Measurements from ENCODE around the gene CBFA2T2.
"Not testable (repeated sequence)": the region's sequence is repeated elsewhere in the genome, so short reads cannot be mapped to it uniquely, and the experiment has no call there.

CBFA2T2 gene

DNA sequence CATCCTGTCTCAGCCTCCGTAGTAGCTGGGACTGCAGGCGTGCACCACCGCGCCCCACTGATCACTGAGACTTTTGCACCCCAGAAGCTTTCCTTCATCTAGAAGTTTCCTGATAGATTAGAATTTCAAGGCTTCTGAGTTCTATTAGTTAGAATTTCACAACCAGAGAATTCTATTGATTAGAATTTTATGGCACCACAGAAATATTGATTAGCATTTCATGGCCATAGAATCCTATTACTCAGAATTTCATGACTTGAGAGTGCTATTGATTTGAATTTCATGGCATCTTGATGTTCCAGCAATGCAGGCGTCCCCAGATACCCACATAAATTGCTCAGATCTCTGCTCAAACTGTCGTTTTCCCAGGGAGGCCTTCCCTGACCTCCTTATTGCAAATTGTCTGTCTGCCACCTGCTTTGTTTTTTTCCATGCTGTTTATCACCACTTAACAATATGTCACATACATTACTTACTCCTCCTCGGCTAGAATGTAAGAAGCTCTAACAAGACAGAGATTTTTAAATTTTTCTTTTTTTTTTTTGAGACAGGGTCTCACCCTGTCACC lies 16.9 kb upstream of the CBFA2T2 start:
- DNase-seq: no peak

DNA sequence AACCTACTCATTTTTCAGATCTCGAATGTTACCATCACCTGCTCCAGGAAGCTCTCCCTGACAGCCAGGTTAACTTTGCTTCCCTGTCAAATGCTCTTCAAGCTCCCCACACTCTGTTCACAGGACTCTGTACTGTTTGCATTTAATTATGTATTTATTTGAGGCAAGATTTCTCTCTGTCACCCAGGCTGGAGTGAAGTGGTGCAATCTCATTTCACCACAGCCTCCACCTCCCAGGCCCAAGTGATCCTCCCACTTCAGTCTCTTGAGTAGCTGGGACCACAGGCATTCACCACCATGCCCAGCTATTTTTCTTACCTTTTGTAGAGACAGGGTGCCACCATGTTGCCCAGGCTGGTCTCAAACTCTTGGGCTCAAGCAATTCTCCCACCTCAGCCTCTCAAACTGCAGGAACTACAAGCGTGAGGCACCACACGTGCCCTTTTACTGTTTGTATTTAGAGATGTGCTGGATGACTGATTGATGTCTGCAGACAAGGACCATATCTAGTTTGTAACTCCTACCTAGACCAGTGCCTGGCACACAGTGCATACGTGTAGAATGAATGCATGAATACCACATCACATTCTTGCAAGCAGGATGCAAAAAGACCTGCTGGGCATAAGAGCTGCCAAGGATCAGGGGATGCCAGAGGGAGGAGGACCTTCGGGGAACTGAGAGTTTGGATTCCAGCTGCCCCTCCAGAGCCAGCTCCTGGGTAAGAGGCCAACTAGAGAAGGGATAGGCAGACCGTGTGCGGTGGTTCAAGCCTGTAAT lies 15.6 kb upstream of the CBFA2T2 start:
- no peak for DNase-seq

DNA sequence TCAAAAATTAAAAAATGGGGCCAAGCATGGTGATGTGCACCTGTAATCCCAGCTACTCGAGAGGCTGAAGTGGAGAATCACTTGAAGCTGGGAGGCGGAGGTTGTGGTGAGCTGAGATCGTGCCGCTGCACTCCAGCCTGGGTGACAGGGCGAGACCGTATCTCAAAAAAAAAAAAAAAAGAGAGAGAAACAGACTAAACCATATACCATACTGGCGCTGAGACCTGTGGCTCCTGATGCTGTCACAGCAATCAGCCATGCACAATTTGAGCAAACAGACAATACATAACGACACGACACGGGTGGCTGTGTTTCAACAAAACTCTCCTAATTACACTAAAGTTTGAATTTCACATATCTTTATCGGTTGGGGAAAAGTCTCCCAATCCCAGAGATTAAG lies 14.9 kb upstream of the CBFA2T2 start:
- DNase-seq: no peak

DNA sequence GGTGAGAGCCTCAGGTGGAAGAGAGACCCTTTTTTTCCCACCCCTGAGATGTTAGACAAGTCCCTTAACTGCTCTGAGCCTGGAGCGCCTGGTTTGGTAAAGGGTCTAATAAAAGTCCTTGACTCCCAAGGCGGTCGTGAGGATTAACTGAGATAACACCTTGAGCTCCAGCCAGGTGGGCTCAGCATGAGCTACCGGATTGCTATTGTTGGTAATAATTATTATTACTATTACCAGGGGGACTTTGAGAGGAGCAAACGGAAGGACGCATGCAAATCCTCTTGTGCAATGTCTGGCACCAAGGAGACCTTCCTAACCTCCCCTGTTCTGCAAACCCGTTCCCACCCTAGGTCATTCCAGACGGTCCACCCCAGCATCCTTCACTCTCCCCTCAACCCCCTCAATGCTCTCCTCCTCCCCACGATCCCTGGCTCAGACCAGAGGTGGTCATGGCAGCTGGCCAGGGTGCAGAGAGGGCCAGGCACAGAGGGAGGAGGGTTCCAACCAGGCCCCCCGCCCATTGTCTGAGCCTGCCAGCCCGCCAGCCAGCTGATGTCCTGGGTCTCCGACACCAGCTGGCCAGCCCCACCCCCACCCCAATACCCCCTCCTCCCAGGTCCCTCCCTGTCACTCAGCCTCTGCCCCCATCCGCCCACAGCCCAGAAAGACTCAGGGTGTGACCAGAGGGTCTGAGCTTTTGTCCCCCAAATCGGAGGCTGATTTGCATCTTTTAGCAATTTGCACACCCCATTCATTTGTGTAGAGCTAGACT lies 14.3 kb upstream of the CBFA2T2 start:
- DNase-seq: no peak

DNA sequence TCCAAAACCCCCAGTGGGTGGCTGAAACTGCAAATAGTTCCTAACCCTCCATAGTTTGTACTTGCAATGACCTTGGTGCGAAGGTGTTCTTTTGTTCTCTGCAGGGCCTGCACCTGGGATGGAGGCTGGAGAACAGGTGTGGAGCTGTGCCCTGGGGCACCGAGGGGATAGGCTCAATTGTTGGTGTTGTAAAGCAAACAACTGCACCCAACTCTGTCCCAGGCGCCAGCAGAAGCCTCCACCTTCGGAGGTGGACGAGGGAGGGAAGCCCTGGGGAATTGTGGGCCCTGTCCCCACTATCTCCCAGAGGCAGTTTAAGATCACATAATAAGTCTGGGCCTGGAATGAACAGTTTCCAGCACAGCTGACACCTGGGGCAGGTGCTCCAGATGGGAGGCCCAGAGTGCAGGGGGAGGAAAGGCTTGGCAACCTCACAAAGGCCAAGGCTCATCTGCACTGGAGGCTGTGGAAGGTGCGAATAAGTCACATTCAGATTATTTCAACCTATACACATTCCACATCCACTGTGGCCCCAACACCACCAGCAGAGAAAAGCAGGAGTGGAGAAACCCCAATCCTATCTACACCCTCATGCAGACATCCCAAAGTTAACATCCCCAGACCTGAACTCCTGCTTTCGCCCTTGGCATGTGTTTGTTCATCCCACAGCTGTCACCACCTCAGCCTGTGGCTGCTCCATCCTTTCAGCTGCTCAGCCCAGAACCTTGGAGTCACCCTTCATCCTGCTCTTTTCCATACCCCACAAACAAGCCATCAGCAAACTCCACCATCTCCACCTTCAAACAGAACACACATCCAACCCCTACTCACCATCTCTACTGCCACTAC lies 12.3 kb upstream of the CBFA2T2 start:
- no peak for DNase-seq

DNA sequence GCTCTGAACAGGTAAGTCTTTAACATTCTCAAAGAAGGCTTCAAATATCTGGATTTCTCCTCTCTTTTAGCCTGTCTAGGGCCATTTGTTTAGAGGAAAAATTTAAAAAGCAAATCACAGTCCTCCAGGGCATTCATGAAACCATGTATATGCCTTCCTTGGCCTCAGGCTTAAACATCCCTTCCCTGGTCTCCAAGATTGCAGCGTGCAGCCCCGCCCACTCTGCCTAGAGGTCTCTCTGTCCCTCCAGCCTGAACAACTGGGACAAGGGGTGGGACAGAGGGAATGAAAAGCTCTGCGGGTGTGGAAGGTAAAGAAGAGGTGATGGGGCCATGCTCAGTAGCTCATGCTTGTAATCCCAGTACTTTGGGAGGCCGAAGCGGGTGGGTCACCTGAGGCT lies 9.8 kb upstream of the CBFA2T2 start:
- DNase-seq: no peak

DNA sequence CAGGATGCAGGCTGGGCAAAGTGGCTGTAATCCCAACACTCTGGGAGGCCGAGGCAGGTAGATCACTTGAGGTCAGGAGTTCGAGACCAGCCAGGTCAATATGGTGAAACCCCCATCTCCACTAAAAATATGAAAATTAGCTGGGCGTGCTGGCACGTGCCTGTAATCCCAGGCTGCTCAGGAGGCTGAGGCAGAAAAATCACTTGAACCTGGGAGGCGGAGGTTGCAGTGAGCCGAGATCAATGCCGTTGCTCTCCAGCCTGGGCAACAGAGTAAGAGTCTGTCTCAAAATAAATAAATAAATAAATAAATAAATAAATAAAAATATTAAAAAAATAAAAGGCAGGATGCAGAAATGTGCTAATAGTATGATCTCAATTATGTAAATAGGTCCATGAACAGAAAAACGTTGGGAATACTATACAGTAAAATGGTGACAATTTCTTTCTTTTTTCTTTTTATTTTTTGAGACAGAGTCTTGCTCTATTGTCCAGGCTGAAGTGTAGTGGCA lies 8.4 kb upstream of the CBFA2T2 start:
- DNase-seq: no peak

DNA sequence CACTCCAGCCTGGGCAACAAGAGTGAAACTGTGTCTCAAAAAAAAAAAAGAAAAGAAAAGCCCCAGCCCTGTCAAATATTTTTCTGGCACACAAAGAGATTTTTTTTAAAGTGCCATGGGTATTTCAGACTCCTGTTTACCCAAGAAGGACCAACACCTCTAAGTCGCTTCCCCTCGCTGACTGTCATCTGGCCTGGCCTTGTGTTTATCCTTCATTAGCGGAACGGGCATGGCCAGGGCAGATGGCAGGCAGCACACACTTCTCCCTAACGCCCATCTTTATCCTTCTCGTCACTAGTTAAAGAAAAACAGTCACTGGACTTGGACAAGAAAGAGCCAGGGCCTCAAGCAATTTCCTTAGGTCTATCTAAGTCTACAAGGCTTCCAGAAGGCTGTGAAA lies 7.3 kb upstream of the CBFA2T2 start:
- no peak for DNase-seq

DNA sequence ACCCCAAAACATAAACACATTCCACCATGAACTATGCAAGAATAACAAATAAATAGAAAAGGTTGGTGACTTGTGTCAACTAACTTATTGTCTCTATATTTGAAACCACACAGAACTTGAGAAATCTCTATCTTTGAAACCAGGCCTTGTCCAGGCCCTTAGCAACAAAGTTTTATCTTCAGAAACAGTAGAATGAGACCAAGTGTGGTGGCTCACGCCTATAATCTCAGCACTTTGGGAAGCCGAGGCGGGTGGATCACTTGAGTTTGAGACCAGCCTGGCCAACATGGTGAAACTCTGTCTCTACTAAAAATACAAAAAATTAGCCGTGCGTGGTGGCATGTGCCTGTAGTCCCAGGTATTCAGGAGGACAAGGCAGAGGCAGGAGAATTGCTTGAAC lies 6.7 kb upstream of the CBFA2T2 start:
- DNase-seq: not testable (repeated sequence)

DNA sequence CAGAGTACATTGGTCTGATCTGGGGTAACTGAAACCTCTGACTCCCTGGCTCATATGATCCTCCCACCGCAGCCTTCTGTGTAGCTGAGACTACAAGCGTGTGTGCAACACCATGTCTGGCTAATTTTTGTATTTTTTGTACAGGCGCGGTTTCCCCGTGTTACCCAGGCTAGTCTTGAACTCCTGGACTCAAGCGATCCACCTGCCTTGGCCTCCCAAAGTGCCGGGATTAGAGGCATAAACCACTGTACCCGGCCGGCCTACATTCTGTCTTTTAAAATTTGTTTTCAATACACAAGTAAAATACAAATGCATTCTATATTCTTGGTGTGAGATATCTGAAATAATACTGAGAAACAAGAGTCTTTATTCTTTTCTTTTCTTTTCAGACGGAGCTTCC lies 1.7 kb upstream of the CBFA2T2 start:
- DNase-seq: no peak

DNA sequence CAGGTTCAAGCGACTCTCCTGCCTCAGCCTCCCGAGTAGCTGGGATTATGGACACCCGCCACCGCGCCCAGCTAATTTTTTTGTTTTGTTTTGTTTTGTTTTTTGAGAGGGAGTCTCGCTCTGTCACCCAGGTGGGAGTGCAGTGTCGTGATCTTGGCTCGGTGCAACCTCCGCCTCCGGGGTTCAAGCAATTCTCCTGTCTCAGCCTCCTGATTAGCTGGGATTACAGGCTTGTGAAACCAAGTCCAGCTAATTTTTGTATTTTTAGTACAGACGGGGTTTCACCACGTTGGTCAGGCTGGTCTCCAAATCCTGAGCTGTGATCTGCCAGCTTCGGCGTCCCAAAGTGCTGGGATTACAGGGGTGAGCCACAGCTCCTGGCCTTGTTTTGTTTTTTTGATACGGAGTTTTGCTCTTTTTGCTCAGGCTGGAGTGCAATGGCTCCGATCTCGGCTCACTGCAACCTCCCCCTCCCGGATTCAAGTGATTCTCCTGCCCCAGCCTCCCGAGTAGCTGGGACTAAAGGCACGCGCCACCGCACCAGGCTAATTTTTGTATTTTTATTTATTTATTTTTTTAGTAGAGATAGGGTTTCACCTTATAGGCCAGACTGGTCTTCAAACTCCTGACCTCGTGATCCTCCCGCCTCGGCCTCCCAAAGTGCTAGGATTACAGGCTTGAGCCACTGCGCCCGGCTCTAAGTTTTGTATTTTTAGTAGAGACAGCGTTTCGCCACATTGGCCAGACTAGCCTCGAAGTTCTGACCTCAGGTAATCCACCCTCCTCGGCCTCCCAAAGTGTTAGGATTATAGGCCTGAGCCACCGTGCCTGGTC lies 1.0 kb upstream of the CBFA2T2 start:
- not testable (repeated sequence) for DNase-seq

DNA sequence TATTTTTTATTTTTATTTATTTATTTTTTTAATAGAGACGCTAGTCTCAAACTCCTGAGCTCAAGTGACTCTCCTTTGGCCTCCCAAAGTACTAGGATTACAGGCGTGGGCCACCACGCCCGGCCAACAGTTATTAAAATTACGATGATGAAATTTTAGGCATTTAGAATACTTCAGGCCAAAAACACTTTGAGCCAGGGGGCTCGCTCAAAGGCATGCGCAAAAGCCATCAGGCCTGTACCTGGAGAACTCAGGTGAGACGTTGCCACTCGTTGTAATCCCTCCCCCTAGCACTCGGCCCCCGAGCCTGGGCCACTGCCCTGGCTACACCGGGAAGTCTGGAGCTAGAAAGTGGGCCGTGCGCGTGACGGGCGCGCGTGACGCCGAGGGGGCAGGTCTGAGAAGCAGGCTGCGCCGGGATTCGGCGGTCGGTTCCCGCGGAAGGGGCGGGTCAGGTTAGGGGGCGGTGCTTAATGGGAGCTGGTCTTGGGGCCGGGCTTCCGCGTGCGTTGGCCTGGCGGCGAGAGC lies 337 bp upstream of the CBFA2T2 start:
- peak; percentile 88 for DNase-seq

DNA sequence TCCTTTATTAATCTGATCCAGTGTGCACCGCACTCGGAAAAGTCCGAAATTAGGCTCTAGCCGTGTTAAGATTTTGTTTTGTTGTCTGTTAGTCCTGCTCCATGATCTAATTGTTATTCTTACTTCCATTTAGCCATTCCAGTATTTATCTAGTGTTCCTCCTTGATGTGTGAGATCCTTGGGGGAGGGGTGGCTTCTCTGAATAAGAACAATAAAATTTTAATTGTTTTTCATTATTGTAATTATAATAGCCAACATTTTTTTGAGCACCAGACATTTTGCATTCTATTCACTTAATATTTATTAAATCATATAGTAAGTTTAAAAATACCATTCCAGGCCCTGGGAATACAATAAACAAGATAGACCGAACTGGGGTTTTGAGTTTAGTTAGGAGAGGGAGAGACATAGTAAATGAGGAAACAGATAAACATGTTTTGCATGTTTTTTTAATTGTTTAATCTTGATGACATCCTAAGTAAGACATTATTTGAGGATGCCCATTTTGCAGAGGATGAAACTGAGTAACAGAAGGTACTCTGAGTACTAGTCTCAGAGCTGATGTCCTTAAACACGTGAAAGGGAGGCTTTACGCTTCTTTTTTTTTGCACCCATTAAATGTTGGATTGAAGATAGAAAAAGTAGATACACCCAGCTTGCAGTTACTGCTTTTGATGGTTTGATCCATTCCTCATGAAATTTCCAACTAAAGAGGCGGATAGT lies 1.2 kb downstream of the CBFA2T2 start:
- no peak for DNase-seq

DNA sequence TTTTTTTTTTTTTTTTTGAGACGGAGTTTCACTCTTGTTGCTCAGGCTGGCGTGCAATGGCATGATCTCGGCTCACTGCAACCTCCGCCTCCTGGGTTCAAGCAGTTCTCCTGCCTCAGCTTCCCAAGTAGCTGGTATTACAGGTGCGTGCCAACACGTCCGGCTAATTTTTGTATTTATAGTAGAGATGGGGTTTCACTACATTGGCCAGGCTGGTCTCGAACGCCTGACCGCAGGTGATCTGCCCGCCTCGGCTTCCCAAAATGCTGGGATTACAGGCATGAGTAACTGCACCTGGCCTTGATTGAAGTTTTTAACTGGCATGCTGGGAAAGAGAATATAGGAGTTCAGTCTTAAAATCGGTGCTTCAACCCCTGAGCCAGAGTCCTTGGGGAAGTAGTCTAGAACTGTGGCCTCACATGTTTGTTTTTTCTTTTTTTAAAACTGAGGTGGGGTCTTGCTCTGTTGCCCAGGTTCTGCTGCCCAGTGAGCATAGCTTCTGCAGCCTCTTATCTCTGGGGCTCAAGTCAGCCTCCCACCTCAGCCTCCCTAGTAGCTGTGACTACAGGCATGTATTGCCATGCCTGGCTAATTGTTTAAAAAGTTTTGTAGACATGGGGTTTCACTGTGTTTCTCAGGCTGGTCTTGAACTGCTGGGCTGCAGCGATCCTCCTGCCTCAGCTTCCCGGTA lies 3.3 kb downstream of the CBFA2T2 start:
- DNase-seq: no peak

DNA sequence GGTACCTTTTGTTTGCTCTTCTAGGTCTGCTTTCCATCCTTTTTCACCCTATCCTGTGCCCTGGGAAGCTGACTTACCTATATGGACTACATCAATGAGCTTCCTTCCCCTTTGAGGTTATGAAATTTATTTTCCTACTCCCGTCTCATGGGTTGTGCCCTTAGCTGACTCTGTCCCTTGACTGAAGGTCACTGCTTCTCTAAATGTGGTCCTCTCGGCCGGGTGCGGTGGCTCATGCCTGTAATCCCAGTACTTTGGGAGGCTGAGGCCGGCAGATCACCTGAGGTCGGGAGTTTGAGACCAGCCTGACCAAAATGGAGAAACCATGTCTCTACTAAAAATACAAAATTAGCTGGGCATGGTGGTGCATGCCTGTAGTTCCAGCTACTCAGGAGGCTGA lies 6.9 kb downstream of the CBFA2T2 start:
- DNase-seq: not testable (repeated sequence)

DNA sequence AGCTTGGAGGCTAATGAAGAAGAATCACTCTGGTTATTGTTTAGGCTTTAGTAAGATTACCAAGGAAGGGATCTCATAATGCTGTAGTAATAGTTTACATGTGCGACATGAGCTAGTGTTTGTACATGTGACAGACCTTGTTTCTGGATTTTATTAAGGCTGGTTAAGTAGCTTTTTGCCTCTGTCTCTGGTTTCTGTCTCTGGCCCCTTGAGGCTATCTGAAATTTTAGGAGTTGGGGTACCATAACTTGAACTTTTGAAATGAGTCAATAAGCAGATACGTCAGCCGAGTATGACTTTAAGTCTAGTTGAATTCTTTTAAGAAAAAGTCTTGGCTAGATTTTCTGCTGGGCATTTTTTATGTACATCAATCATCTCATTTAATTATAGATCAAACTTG lies 9.5 kb downstream of the CBFA2T2 start:
- no peak for DNase-seq

DNA sequence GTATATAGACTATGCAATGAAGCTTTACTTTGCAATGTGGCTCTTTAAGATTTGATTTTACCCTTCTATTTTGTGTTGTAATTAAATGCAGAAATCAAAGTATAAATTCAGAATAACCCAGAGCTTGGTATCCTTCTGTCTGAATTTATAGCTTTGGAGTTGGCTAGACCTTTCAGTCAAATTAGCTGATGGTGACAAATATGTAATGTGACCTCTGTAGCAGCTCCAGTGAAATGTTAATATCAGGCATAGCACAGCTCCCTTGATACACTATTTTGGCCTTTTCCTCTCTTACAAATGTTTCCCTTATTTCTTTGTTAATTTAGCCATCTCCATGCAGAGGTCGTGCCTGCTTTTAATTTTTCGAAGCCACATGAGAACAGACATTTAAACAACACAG lies 11.1 kb downstream of the CBFA2T2 start:
- no peak for DNase-seq

DNA sequence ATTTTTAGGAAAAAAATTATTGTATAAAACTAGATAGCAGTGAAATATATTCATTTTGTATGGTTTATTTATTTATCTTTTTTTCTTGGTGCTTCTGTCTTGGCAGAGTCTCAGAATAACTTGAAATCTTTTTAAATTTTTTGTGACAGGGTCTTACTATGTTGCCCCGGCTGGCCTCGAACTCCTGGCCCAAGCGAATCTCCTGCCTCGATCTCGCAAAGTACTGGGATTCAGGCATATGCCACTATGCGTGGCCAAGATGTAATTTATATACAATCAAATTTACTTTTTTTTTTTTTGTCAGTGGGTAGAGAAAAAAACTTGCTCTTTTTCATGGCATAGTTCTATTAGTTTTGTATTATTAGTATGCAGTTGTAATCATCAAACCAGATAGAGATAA lies 13.7 kb downstream of the CBFA2T2 start:
- no peak for DNase-seq

DNA sequence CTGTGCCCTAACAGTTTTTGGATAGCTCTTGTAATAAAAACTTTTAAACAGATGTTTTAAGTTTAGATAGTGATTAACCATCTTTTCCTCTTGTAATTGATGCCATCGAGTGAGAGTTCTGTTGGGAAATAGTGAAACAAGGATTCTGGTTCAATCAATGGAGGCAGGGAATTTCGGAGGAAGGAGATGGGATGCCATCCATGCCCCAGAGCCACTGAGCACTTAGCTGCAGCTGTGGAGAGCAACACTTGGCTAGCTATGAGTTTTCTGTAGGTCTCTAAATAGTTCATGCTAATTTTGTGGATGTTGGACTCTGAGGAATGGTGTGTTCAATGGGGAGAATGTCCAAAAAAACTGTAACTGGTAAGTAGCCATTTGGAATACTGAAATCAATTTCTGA lies 16.7 kb downstream of the CBFA2T2 start:
- DNase-seq: no peak

DNA sequence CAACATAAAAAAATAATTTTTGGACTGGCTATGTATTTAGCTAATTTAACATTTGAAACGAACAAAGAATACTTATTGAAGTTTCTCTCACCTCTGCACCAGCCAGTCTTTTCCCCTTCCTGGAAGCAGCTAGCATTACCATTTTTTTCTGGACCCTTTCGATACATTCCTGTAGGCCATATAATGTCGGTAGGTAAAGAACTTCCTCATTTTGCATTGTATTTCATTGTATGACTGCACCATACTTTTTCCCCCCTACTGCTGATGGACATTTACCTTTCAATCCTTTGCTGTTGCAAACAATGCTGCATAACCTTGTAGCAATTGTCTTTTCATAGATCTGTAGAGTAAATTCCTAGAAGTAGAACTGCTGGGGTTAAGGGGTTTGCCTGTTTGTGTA lies 17.6 kb downstream of the CBFA2T2 start:
- DNase-seq: no peak

Data from cortex of kidney (tissue), 1 donor.